ENCODE measurements around the gene PTPRK.

The PTPRK gene

GRCh38 chr6:127976111-127976510 is 544.3 kb downstream of the PTPRK start:
- DNase-seq = no peak

DNA sequence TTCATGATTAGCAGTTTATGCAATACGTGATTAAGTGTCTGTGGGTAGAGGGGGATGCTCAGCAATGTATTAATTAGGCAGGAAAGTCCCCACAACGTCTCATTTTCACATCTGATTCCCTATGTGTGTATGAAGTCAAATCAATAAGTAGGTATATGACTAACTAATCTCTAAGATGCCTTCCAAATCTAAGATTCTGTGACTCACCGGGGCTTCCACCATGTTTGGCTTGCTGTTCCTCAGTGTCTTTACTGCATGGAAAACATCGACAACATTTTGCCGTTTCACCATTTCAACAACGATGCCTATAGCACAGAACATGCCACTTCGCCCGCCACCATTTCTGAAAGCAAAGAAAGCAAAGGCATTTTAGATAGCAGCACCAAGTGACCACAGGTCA is 547.6 kb downstream of the PTPRK start:
- intact Hi-C loops (cut with DNase I) = no loop called here
- no peak for DNase-seq

More at GRCh38 chr6:127976111-127976510, 544.3 kb downstream of the PTPRK start:
- intact Hi-C loops (cut with DNase I) = no loop called here

GRCh38 chr6:127971945-127972391 is 548.4 kb downstream of the PTPRK start:
- intact Hi-C loops (cut with DNase I) = no loop called here
- DNase-seq = no peak

DNA sequence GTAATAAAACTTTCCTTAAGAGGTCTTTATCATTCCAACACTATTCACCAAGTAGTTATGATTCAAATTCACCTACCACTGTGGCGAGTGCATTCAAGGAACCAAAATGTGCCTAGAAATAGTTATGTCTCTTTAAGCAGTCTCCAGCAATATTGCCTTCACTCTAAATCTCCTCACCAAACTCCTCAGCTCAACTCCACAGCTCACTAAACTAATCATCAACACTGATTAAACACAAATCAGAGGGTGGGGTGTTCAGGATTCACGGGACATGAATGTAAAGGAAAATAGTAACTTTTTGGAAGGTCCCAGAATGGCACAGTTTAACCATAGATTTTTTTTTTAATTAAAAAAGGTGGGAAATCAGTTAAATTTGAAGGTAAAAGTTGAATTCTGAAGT is 549.0 kb downstream of the PTPRK start:
- intact Hi-C loops (cut with DNase I) = no loop called here
- no peak for DNase-seq

- intact Hi-C loops (cut with DNase I) = no loop called here
Observed at GRCh38 chr6:127969701-127970100, 550.7 kb downstream of the PTPRK start.

DNA sequence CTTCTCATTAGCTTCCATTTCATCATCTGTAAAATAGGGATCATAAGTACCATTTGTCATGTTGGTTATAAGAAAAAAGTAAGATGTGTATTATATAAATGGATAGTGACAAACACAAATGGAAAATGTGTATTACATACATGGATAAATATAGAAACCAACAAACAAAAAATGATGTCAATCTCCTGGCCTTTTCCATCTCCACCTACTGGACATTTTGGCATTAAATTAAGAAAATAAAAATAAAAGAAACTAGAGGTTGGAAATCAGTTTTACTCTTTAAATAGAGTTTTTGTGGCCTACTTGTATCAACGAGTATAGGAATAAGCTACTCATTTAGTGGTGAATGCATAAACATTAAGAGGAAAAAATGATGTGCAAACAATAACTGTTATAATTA is 552.0 kb downstream of the PTPRK start:
- DNase-seq = no peak
- intact Hi-C loops (cut with DNase I) = no loop called here

More at GRCh38 chr6:127969701-127970100, 550.7 kb downstream of the PTPRK start:
- no peak for DNase-seq

- intact Hi-C loops (cut with DNase I) = no loop called here
- DNase-seq = peak in 14 of 42 donors; percentile 0 to 65 (median 11)
Observed at GRCh38 chr6:127967708-127968107, 552.7 kb downstream of the PTPRK start.

DNA sequence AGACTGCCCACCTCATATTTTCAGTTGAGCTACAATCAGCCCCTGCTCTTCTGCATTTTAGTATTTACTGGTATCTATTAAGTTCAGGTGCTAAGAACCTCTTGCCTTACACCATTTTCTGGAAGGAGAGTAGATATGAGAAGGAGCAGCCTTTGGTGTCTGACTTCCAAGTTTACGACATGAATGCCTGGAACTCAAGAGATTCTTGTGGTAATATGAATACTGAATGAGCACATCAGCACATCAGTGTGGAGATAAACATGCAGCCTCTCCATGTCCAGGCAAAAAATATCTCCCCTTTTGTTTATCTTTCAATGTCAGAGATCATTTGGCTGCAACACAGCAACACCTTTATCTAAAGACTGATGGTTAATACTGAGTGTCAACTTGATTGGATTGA is 553.8 kb downstream of the PTPRK start:
- intact Hi-C loops (cut with DNase I) = no loop called here
- no peak for DNase-seq

GRCh38 chr6:127963495-127963894 is 556.9 kb downstream of the PTPRK start:
- intact Hi-C loops (cut with DNase I) = no loop called here
- peak in 7 of 42 donors; percentile 4 to 45 (median 20) for DNase-seq

DNA sequence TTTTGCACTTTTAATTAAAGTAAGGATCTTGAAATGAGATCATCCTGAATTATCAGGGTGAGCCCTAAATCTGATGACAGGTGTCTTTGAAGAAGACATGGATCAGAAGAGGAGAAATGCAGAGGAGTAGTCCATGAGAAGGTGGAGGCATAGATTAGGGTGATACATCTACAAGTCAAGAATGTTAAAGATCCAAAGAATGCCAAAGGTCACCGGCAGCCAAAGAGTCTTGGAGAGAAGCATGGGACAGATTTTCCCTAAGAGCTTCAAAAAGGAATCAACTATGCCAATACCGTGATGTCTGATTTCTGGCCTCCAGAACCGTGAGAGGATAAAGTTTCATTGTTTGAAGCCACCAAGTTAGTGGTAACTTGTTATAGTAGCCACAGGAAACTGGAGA is 560.5 kb downstream of the PTPRK start:
- no peak for DNase-seq
- intact Hi-C loops (cut with DNase I) = no loop called here

- intact Hi-C loops (cut with DNase I) = no loop called here
- no peak for DNase-seq
Observed at GRCh38 chr6:127956956-127957355, 563.4 kb downstream of the PTPRK start.

GRCh38 chr6:127956260-127956888 is 564.0 kb downstream of the PTPRK start:
- intact Hi-C loops (cut with DNase I) = no loop called here

DNA sequence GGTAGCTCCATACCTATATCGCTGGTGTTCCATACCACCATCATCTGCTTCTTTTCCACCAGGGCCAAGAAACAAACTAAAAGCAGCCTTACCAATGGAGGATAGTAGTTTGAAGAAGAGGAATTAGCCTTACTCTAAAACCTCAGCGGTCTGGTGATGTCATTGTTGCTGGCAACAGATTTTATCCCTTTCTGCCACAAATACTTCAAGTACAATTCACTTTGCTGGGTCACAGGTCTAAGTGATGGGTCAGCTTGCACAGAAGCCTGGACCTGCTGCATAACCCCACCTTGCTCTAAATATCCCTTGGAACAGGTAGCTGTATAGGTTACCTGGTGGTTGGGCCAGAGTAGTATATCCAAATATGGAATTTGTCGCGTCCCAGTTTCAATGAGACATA is 566.3 kb downstream of the PTPRK start:
- DNase-seq = no peak
- intact Hi-C loops (cut with DNase I) = no loop called here

More at GRCh38 chr6:127956260-127956888, 564.0 kb downstream of the PTPRK start:
- DNase-seq = peak in 6 of 42 donors; percentile 3 to 21 (median 7)

DNA sequence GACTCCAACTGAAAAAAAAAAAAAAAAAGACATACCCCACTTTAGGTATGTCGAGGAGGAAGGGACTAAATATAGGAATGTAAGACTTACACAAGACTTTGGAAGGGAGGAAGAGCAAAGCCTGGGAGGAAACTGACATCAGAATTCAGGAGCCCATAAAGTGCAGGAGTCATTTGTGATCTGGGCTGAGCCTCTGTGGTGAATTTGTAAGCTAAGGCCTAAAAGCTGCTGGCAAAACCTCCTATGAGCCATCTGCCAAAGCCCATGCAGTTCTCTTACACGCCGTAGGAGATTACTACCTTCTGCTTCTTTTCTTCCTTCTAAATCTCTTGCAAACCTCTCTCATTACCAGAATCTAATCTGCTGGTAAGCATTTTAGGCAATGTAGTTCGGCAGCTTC is 567.6 kb downstream of the PTPRK start:
- intact Hi-C loops (cut with DNase I) = no loop called here
- no peak for DNase-seq

DNA sequence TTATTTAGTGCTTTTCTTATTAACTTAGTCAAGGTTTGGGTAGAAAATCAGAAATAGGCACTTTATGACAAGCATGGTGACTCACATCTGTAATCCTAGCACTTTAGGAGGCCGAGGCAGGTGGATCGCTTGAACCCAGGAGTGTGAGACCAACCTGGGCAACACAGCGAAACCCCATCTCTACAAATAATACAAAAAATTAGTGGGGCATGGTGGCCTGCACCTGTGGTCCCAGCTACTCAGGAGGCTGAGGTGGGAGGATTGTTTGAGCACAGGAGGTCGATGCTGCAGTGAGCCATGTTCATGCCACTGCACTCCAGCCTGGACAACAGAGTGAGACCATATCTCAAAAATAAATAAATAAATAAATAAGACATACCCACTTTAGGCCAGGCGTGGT is 568.2 kb downstream of the PTPRK start:
- intact Hi-C loops (cut with DNase I) = no loop called here
- DNase-seq = no peak

DNA sequence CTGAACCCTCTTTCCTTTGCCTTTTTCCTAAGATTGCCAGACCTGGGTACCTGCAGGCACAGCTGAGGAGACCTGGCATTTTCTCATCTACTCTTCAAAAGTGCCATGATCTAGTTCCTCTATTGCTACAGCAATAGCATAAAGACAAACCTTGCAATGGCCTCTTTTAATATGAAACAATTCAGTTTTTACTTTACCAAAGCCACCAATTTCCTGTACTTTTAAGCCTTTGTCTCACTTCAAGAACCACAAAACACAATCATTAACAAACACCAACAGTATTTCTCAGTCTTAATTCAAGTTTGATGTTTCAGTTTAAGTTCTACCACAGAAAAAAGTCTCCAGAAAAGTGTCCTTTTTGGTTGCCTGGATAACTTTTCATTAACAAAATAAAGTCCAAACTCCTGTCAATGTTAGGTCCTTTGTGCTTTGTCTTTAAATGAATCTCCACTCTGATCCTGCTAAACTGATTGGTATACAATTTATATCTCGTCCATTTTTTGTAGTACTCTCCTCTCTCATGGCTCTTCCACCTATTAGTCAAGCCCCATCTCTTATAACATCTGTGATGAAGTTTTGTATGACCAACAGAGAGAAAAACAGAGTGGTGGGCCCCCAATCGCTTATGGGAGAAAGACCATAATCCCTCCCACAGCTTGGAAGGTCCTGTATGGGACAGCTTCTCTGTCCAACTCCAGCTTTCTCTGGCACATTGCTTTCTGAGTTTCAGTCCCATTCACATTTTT is 569.1 kb downstream of the PTPRK start:
- intact Hi-C loops (cut with DNase I) = no loop called here

DNA sequence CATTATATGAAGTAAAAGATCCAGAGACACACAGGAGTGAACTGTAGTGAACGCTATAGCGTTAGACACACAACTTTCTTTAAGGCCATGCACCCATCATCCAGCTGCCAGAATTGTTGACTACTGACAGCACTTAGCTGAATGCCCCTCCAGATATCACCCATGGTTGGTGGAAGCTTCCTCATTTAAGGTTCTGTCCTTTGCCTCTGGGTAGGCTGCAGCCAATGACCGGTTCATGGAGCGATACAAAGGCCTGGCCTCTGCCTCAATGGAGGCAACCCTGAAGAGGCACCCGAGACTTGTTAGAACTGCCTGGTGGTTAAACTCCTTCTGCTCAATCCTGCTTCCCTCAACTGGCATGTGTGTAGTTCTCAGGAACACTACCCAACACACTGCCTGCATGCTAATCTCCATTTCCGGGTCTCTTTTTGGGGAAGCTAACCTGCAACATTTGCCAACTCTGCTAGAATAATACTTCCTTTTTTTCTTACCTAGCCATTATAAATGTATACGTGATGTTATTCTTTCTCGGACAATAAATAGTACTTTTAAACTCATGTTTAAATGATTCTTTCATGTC is 569.7 kb downstream of the PTPRK start:
- no peak for DNase-seq
- intact Hi-C loops (cut with DNase I) = no loop called here

More for the DNA sequence above, 569.1 kb downstream of the PTPRK start:
- DNase-seq = no peak

GRCh38 chr6:127949251-127949650 is 571.1 kb downstream of the PTPRK start:
- intact Hi-C loops (cut with DNase I) = no loop called here
- no peak for DNase-seq

GRCh38 chr6:127946388-127946787 is 574.0 kb downstream of the PTPRK start:
- intact Hi-C loops (cut with DNase I) = no loop called here
- DNase-seq = no peak

GRCh38 chr6:127945434-127946097 is 574.8 kb downstream of the PTPRK start:
- intact Hi-C loops (cut with DNase I) = no loop called here

More at GRCh38 chr6:127945434-127946097, 574.8 kb downstream of the PTPRK start:
- no peak for DNase-seq
